ENCODE results near the gene GARRE1.
"Not testable (repeated sequence)": the region's sequence is repeated elsewhere in the genome, so short reads cannot be mapped to it uniquely, and the experiment has no call there.

DNA sequence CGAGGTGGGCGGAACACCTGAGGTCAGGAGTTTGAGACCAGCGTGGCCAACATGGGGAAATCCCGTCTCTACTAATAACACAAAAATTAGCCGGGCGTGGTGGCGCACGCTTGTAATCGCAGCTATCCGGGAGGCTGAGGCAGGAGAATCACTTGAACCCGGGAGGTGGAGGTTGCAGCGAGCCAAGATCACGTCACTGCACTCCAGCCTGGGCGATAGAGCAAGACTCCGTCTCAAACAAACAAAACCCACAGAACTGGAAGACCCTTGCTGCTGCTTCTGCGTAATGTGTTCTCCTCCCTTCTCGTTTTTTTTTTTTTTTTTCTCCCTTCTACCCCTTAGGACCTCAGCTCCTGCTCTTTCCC is 691 bp upstream of the GARRE1 start:
- not testable (repeated sequence) for TF ChIP-seq RAD21 (IDR thresholded peaks at IDR 0.05); GABPA (IDR thresholded peaks at IDR 0.05 in 1 of 2, conservative IDR thresholded peaks at IDR 0.05 in 1 of 2); RXRA (IDR thresholded peaks at IDR 0.05); FOXA1 (IDR thresholded peaks at IDR 0.05); JUND (IDR thresholded peaks at IDR 0.05); EGR1 (IDR thresholded peaks at IDR 0.05; ENCODE audit: low read depth in 2 of 2); HNF4G (IDR thresholded peaks at IDR 0.05); YY1 (IDR thresholded peaks at IDR 0.05); TAF1 (conservative IDR thresholded peaks at IDR 0.05)
- TF ChIP-seq, protein P1, sequence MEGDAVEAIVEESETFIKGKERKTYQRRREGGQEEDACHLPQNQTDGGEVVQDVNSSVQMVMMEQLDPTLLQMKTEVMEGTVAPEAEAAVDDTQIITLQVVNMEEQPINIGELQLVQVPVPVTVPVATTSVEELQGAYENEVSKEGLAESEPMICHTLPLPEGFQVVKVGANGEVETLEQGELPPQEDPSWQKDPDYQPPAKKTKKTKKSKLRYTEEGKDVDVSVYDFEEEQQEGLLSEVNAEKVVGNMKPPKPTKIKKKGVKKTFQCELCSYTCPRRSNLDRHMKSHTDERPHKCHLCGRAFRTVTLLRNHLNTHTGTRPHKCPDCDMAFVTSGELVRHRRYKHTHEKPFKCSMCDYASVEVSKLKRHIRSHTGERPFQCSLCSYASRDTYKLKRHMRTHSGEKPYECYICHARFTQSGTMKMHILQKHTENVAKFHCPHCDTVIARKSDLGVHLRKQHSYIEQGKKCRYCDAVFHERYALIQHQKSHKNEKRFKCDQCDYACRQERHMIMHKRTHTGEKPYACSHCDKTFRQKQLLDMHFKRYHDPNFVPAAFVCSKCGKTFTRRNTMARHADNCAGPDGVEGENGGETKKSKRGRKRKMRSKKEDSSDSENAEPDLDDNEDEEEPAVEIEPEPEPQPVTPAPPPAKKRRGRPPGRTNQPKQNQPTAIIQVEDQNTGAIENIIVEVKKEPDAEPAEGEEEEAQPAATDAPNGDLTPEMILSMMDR (IDR thresholded peaks at IDR 0.05; ENCODE audit: low read depth, low read length, missing input control), result not testable (repeated sequence)
- TF ChIP-seq, protein P2, sequence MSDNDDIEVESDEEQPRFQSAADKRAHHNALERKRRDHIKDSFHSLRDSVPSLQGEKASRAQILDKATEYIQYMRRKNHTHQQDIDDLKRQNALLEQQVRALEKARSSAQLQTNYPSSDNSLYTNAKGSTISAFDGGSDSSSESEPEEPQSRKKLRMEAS (IDR thresholded peaks at IDR 0.05), result not testable (repeated sequence)
- TF ChIP-seq, protein P3, sequence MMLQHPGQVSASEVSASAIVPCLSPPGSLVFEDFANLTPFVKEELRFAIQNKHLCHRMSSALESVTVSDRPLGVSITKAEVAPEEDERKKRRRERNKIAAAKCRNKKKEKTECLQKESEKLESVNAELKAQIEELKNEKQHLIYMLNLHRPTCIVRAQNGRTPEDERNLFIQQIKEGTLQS (IDR thresholded peaks at IDR 0.05), result not testable (repeated sequence)
- TF ChIP-seq, protein P4, sequence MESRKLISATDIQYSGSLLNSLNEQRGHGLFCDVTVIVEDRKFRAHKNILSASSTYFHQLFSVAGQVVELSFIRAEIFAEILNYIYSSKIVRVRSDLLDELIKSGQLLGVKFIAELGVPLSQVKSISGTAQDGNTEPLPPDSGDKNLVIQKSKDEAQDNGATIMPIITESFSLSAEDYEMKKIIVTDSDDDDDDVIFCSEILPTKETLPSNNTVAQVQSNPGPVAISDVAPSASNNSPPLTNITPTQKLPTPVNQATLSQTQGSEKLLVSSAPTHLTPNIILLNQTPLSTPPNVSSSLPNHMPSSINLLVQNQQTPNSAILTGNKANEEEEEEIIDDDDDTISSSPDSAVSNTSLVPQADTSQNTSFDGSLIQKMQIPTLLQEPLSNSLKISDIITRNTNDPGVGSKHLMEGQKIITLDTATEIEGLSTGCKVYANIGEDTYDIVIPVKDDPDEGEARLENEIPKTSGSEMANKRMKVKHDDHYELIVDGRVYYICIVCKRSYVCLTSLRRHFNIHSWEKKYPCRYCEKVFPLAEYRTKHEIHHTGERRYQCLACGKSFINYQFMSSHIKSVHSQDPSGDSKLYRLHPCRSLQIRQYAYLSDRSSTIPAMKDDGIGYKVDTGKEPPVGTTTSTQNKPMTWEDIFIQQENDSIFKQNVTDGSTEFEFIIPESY (IDR thresholded peaks at IDR 0.05), result not testable (repeated sequence)
- TF ChIP-seq, protein P5, sequence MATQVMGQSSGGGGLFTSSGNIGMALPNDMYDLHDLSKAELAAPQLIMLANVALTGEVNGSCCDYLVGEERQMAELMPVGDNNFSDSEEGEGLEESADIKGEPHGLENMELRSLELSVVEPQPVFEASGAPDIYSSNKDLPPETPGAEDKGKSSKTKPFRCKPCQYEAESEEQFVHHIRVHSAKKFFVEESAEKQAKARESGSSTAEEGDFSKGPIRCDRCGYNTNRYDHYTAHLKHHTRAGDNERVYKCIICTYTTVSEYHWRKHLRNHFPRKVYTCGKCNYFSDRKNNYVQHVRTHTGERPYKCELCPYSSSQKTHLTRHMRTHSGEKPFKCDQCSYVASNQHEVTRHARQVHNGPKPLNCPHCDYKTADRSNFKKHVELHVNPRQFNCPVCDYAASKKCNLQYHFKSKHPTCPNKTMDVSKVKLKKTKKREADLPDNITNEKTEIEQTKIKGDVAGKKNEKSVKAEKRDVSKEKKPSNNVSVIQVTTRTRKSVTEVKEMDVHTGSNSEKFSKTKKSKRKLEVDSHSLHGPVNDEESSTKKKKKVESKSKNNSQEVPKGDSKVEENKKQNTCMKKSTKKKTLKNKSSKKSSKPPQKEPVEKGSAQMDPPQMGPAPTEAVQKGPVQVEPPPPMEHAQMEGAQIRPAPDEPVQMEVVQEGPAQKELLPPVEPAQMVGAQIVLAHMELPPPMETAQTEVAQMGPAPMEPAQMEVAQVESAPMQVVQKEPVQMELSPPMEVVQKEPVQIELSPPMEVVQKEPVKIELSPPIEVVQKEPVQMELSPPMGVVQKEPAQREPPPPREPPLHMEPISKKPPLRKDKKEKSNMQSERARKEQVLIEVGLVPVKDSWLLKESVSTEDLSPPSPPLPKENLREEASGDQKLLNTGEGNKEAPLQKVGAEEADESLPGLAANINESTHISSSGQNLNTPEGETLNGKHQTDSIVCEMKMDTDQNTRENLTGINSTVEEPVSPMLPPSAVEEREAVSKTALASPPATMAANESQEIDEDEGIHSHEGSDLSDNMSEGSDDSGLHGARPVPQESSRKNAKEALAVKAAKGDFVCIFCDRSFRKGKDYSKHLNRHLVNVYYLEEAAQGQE (IDR thresholded peaks at IDR 0.05), result not testable (repeated sequence)
